ENCODE measurements around the gene HEATR9.

HEATR9 gene

DNA sequence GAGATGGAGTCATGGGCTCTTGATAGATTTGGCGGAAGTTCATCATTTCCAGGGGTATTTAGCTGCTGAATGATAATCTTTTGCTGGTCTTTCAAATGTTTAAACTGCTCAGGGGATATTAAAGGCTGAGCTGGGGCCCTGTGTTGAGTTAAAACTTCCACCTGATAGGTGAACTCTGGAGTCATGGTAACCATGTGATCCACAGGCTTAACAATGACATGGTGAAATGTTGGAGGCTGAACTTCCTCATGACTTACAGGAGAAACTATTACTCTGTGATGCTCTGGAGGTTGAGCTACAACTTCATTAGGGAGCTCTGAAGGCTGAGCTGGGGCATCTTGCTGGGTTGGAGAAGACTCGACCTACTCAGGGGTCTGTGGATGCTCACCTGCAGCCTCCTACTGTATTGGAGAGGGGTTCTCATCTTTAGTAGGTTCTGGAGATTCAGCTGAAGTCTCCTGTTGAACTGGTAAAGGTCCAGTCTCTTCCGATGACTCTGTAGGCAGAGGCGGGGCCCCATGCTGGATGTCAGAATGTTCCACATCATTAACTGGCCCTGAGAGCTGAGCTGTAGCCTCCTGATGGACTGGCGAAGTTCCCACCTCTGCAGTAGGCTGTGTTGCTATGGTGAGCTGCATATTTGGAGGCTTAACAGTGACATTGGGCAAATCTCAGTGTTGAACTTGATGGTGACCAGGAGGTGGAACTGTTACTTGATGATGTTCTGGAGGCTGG is 37.7 kb upstream of the HEATR9 start:
- H4K20me1 ChIP-seq (ENCODE audit: insufficient read depth, low read length) = no peaks in the 10 kb centered on the region
- no peaks in the 10 kb centered on the region for H3K79me2 ChIP-seq (ENCODE audit: insufficient read depth, low read length)
- ATAC-seq (ENCODE audit: insufficient read depth, low read depth) = no peak

DNA sequence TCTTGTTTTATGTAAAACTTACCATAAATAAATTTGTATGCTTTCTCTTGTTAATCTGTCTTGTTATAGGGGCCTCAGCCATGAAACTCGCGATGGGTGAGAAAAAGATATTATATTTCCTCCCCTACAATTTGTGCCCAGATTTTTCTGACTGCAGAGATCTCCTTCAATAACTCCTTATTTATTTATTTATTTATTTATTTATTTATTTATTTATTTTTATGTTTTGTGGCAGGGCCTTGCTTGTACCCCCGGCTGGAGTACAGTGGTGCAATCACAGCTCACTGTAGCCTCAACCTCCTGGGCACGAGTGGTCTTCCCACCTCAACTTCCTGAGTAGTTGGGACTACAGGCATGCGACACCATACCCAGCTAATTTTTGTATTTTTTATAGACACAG is 34.8 kb upstream of the HEATR9 start:
- ATAC-seq (ENCODE audit: insufficient read depth, low read depth) (no peak), DNase-seq (no peak)
- no peaks in the 10 kb centered on the region for H3K9me3 ChIP-seq (ENCODE audit: insufficient read depth, low read length, severe bottlenecking)
- no peak overlapping the region for H3K4me2 ChIP-seq (ENCODE audit: insufficient read depth, low read length)
- no peaks in the 10 kb centered on the region for H3K79me2 ChIP-seq (ENCODE audit: insufficient read depth, low read length)
- H3K27ac ChIP-seq (ENCODE audit: low read length) = no peak overlapping the region
- H3K36me3 ChIP-seq (ENCODE audit: insufficient read depth, low read length) = no peaks in the 10 kb centered on the region
- no peaks in the 10 kb centered on the region for H3K27me3 ChIP-seq (ENCODE audit: insufficient read depth, low read length, poor library complexity)
- H3K4me1 ChIP-seq (ENCODE audit: insufficient read depth, low read length) = peaks cover 10% of the 10 kb centered on the region
- no peak overlapping the region for H3K4me3 ChIP-seq (ENCODE audit: low read depth in 1 of 2, low read length in 2 of 2)
- H3K9ac ChIP-seq (ENCODE audit: low read depth, low read length) = no peak overlapping the region
- H4K20me1 ChIP-seq (ENCODE audit: insufficient read depth, low read length) = no peaks in the 10 kb centered on the region
- no peak overlapping the region for H2AFZ ChIP-seq (ENCODE audit: low read depth, low read length)
- TF ChIP-seq EZH2 (IDR thresholded peaks at IDR 0.05; ENCODE audit: borderline replicate concordance, low read depth, low read length, severe bottlenecking) = no peak
- TF ChIP-seq, protein P1, sequence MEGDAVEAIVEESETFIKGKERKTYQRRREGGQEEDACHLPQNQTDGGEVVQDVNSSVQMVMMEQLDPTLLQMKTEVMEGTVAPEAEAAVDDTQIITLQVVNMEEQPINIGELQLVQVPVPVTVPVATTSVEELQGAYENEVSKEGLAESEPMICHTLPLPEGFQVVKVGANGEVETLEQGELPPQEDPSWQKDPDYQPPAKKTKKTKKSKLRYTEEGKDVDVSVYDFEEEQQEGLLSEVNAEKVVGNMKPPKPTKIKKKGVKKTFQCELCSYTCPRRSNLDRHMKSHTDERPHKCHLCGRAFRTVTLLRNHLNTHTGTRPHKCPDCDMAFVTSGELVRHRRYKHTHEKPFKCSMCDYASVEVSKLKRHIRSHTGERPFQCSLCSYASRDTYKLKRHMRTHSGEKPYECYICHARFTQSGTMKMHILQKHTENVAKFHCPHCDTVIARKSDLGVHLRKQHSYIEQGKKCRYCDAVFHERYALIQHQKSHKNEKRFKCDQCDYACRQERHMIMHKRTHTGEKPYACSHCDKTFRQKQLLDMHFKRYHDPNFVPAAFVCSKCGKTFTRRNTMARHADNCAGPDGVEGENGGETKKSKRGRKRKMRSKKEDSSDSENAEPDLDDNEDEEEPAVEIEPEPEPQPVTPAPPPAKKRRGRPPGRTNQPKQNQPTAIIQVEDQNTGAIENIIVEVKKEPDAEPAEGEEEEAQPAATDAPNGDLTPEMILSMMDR (IDR thresholded peaks at IDR 0.05; ENCODE audit: borderline replicate concordance, extremely low read depth, low read length, poor library complexity, severe bottlenecking) = no peak

More for the DNA sequence above, 37.7 kb upstream of the HEATR9 start:
- no peak overlapping the region for H3K4me2 ChIP-seq (ENCODE audit: insufficient read depth, low read length)
- H3K4me1 ChIP-seq (ENCODE audit: insufficient read depth, low read length) = no peaks in the 10 kb centered on the region
- no peak overlapping the region for H3K27ac ChIP-seq (ENCODE audit: low read length)
- no peak overlapping the region for H3K9ac ChIP-seq (ENCODE audit: low read depth, low read length)
- no peaks in the 10 kb centered on the region for H3K9me3 ChIP-seq (ENCODE audit: insufficient read depth, low read length, severe bottlenecking)
- H3K4me3 ChIP-seq (ENCODE audit: low read depth in 1 of 2, low read length in 2 of 2) = no peak overlapping the region
- H3K27me3 ChIP-seq (ENCODE audit: insufficient read depth, low read length, poor library complexity) = no peaks in the 10 kb centered on the region
- no peak for DNase-seq
- no peak overlapping the region for H2AFZ ChIP-seq (ENCODE audit: low read depth, low read length)
- TF ChIP-seq, protein P1 (IDR thresholded peaks at IDR 0.05; ENCODE audit: borderline replicate concordance, extremely low read depth, low read length, poor library complexity, severe bottlenecking) = no peak
- TF ChIP-seq EZH2 (IDR thresholded peaks at IDR 0.05; ENCODE audit: borderline replicate concordance, low read depth, low read length, severe bottlenecking) = no peak
- H3K36me3 ChIP-seq (ENCODE audit: insufficient read depth, low read length) = no peaks in the 10 kb centered on the region

DNA sequence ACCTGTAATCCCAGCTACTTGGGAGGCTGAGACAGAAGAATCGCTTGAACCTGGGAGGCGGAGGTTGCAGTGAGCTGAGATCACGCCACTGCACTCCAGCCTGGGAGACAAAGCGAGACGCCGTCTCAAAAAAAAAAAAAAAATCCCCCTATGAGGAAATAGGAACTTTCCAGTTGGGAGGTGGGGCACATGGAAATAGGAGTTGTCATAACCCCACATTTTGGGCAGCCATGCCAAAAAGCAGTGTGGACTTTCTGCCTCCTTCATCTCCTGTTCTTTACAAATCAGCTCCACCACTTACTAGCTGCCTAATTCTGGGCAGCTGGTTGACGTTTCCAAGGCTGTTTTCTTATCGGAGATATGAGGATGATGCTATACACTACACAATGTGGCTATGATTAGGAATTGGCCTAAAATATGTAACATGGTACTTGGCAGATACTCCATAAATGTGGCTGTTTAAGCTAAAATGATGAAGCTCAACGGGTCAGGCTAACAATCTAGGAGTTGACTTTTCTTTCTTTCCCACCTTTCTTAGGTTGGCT is 33.0 kb upstream of the HEATR9 start:
- H3K27me3 ChIP-seq (ENCODE audit: insufficient read depth, low read length, poor library complexity) = no peaks in the 10 kb centered on the region
- H3K36me3 ChIP-seq (ENCODE audit: insufficient read depth, low read length) = no peaks in the 10 kb centered on the region
- H3K4me1 ChIP-seq (ENCODE audit: insufficient read depth, low read length) = peaks cover 18% of the 10 kb centered on the region
- TF ChIP-seq, protein P1 (IDR thresholded peaks at IDR 0.05; ENCODE audit: borderline replicate concordance, extremely low read depth, low read length, poor library complexity, severe bottlenecking) = no peak
- TF ChIP-seq EZH2 (IDR thresholded peaks at IDR 0.05; ENCODE audit: borderline replicate concordance, low read depth, low read length, severe bottlenecking) = no peak
- no peak for ATAC-seq (ENCODE audit: insufficient read depth, low read depth)
- H3K4me2 ChIP-seq (ENCODE audit: insufficient read depth, low read length) = no peak overlapping the region
- no peak for DNase-seq
- no peaks in the 10 kb centered on the region for H4K20me1 ChIP-seq (ENCODE audit: insufficient read depth, low read length)
- no peak overlapping the region for H3K4me3 ChIP-seq (ENCODE audit: low read depth in 1 of 2, low read length in 2 of 2)
- H2AFZ ChIP-seq (ENCODE audit: low read depth, low read length) = no peak overlapping the region
- no peak overlapping the region for H3K9ac ChIP-seq (ENCODE audit: low read depth, low read length)
- no peaks in the 10 kb centered on the region for H3K79me2 ChIP-seq (ENCODE audit: insufficient read depth, low read length)
- H3K27ac ChIP-seq (ENCODE audit: low read length) = no peak overlapping the region
- H3K9me3 ChIP-seq (ENCODE audit: insufficient read depth, low read length, severe bottlenecking) = no peaks in the 10 kb centered on the region

Measured in DND-41 (cell line).